Muscle of leg (tissue), 11 donors: ENCODE measurements around the gene INTS7. TPM values are rescaled to one million over a fixed set of nuclear protein-coding genes. Genes with fewer than 3 reads are reported as not detected.
"Not testable (repeated sequence)": the region's sequence is repeated elsewhere in the genome, so short reads cannot be mapped to it uniquely, and the experiment has no call there.

Source experiments
- DNase-seq: peaks from one replicate; pipeline ENCODE4 v3.0.0; 2013
- H3K27ac ChIP-seq: one replicate; pipeline ENCODE4 v1.5.1; 2013; ENCODE audit warnings: mild to moderate bottlenecking, low read length, control low read depth
- H3K27me3 ChIP-seq: one replicate; pipeline ENCODE4 v1.6.1; 2013; ENCODE audit warnings: low read length; ENCODE audit not compliant: control insufficient read depth, insufficient read depth
- H3K36me3 ChIP-seq: one replicate; pipeline ENCODE4 v1.6.1; 2013; ENCODE audit warnings: low read length; ENCODE audit not compliant: control insufficient read depth, insufficient read depth
- H3K4me1 ChIP-seq: one replicate; pipeline ENCODE4 v1.6.1; 2013; ENCODE audit warnings: low read length; ENCODE audit not compliant: control insufficient read depth, insufficient read depth
- H3K4me3 ChIP-seq: one replicate; pipeline ENCODE4 v1.5.1; 2013; ENCODE audit warnings: low read length, control low read depth
- H3K9me3 ChIP-seq: replicated peaks from 2 replicates; pipeline ENCODE4 v1.6.1; 2013; ENCODE audit warnings: low read depth, low read length; ENCODE audit not compliant: control insufficient read depth
- WGBS: methylation state at CpG from one replicate; pipeline ENCODE4 v1.1.5; 2013; ENCODE audit warnings: missing lambda C conversion rate; ENCODE audit not compliant: insufficient coverage; 5-methylcytosine and 5-hydroxymethylcytosine counted together
- polyA plus RNA-seq, 8 donors: library from polyadenylated mRNA; unstranded; fragments of 120-200 nt; gene quantifications; one replicate each; pipeline versions ENCODE4 v1.2.1 to v1.2.3, GENCODE V29; 2013; ENCODE audit warnings: inconsistent platforms in 1 of 8, low replicate concordance in 1 of 8; ENCODE audit not compliant: insufficient read length in 8 of 8, insufficient read depth in 1 of 8
- total RNA-seq: library from RNA; stranded (reverse); fragments of 120-200 nt; gene quantifications from one replicate; pipeline ENCODE4 v1.2.4, GENCODE V29; 2013

Gene INTS7
- total and polyA plus RNA-seq, 9 donors, result 11.3 to 13.9 (median 12.5) TPM

DNA sequence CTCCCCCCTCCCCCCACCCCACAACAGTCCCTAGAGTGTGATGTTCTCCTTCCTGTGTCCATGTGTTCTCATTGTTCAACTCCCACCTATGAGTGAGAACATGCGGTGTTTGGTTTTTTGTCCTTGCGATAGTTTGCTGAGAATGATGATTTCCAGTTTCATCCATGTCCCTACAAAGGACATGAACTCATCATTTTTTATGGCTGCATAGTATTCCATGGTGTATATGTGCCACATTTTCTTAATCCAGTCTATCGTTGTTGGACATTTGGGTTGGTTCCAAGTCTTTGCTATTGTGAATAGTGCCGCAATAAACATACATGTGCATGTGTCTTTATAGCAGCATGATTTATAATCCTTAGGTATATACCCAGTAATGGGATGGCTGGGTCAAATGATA, 81.8 kb downstream of the INTS7 start:
- no CpG with 5 or more reads among the region's 4 CpGs for WGBS
- not testable (repeated sequence) for H3K4me3 ChIP-seq, H3K27me3 ChIP-seq, H3K36me3 ChIP-seq, H3K9me3 ChIP-seq, H3K27ac ChIP-seq, DNase-seq, H3K4me1 ChIP-seq

DNA sequence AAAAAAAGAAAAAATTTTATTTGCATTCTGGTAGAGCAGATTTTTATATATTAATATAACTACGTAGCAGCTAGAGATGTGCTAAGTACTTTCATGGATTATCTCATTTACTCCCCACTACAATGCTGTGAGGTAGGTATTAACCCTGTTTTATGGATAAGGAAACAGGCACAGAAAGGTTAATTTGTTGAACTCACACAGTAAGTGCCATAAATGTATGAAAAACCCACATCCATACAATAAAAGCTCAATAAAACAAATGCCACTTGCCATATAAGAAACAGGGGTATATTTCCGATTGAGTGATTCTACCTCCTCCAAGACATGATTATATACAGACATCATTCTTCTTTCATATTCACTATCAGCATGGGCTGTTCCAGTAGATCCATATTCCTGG, 83.1 kb downstream of the INTS7 start:
- Histone ChIP-seq H3K27me3 (no peaks in the 10 kb centered on the region), H3K36me3 (peaks cover 6% of the 10 kb centered on the region), H3K4me3 (no peak overlapping the region), H3K27ac (no peak overlapping the region), H3K9me3 (no peaks in the 10 kb centered on the region), H3K4me1 (no peaks in the 10 kb centered on the region)
- DNase-seq, result no peak
- WGBS, result 100% methylated on average over 1 of the region's 2 CpGs

DNA sequence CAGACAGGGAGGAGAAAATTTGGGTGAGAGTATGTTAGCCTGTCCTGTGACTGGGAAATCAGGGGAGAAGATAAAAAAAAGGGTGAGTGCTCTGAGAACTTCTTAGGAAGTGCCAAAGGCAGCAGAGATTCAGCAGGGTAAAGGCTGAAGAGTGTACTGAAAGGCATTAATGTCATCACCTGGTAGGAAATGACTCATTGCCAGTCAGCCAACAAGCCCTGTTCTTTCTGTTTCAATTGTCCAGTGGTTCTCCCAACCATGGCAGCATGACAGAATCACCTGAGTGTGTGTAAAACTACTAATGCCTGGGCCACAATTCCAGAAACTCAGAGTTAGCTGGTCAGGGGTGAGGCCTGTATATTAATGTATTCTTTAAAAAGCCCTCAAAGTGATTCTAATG, 83.5 kb downstream of the INTS7 start:
- Histone ChIP-seq H3K9me3 (no peaks in the 10 kb centered on the region), H3K4me3 (no peak overlapping the region), H3K27ac (no peak overlapping the region), H3K27me3 (no peaks in the 10 kb centered on the region), H3K4me1 (no peaks in the 10 kb centered on the region), H3K36me3 (peaks cover 6% of the 10 kb centered on the region)
- DNase-seq, result no peak

DNA sequence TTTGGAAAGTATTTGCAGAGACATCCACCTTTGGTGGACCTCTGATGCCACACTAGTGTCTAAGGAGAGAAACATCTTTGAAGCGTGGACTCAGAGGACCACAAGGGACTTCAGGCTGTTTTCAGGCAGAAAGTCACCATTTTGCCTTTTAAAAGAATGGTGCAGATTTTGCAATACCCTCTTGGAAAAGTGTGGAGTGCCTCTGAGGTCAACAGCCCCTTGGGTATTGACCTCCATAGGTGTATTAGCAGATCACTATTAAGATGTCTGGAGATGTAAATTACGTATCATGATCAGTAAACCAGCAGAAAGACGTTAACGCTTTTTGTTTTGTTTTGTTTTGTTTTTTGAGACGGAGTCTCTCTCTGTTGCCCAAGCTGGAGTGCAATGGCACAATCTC, 87.0 kb downstream of the INTS7 start:
- H3K27me3 ChIP-seq, result no peaks in the 10 kb centered on the region
- WGBS, result 98% methylated on average over 5 of the region's 5 CpGs
- no peaks in the 10 kb centered on the region for H3K9me3 ChIP-seq
- H3K36me3 ChIP-seq, result peaks cover 11% of the 10 kb centered on the region
- H3K4me1 ChIP-seq, result no peaks in the 10 kb centered on the region
- no peak for DNase-seq
- H3K27ac ChIP-seq, result no peak overlapping the region
- H3K4me3 ChIP-seq, result no peak overlapping the region

DNA sequence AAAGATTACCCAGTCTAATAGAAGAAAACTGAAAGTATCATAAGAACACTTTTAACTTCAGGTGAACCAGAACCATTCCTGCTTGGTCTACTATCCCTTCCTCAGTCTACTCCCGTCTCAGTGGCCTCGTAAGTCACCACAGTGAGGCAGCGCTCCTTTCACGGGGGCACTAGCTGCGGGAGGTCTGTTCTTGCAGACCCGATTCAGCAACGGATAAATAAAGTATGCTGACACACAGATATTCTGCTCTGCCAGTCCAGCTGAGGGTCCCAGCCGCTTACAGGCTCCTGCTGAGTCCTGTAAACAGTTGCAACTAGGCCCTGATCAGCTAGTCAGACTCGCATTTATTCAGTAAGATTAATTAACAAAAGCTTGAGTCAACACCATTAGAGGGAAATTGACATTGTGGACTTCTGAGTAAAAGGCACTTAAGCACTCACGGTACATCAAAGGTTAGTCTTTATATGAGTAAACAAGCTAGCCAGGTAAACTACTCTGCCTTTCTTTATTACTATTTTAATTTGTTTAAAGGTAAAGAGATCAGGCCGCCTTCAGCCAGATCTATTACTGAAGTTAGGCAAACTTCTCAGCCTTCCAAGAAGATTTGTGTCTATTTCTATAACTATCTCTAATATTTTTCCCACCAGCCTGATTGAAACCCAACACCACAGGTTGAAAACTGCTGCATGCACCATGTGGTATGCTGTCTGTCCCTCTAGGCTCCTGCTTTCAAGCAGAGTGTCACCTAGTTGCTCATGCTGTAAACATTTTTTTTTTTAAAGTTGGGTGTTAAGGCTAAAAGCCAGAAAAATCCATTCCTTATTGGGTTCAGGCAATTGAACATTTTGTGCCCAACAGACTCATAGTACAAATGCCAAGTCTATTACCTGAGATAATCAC, 87.7 kb downstream of the INTS7 start:
- Histone ChIP-seq H3K4me1 (no peaks in the 10 kb centered on the region), H3K4me3 (no peak overlapping the region), H3K27ac (no peak overlapping the region), H3K9me3 (no peaks in the 10 kb centered on the region), H3K27me3 (no peaks in the 10 kb centered on the region), H3K36me3 (peaks cover 11% of the 10 kb centered on the region)
- no peak for DNase-seq
- WGBS, result 44% methylated on average over 8 of the region's 11 CpGs

DNA sequence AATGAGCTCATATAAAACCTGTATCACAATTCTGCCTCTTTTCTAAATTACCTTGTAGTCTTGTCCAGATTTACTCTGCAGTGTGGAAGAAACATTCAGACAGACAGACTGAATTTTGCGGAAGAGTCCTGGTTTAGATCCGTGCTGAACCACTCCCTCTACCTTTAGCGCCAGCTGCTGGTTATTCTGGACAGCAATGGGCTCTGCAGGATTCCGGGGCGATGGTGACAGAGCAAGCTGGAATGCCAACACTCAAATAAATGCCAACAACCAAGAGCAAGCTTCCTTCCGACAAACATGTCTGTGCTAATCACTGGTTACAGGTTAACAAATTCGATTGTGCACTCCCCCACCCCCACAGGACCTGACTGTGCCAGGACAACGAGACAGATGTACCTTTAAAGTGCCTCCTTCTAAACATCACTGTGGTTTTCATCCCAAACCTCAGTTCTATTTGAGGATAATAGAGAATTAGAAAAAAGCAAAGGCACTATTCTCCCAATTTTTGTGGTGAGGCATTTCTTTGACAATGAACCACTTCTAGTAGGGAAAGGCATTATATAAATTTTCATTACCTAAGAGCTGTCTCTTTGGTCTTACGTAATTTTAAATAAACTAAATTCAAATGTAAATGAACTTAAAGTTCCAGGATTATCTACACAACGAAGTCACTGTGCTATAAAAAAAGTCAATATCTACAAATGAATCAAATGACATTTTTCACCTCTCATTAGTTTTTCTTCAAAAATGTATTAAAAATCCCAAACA, 90.4 kb downstream of the INTS7 start:
- H3K27ac ChIP-seq, result no peak overlapping the region
- peaks cover 10% of the 10 kb centered on the region for H3K36me3 ChIP-seq
- H3K4me3 ChIP-seq, result no peak overlapping the region
- no peaks in the 10 kb centered on the region for H3K4me1 ChIP-seq
- H3K9me3 ChIP-seq, result no peaks in the 10 kb centered on the region
- H3K27me3 ChIP-seq, result no peaks in the 10 kb centered on the region
- WGBS, result 66% methylated on average over 5 of the region's 10 CpGs
- DNase-seq, result peak; percentile 31

DNA sequence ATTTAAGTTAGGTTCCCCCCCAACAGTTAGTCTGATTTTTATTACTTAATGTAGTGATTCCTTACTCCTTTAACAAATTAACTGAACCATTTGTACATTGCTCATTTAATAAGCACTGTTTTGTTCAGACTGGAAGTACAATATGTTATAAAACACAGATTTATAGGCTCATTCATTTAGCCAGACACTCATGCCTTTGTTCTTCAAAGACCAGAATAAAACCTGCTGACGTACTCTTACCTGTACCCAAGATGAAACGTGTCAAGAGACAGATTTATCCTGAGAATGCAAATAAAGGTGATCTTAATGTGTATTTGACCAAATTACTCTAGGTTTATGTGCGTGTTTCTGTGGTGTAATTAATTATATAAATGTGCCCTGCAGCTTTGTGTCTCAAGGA, 92.8 kb downstream of the INTS7 start:
- H3K9me3 ChIP-seq, result no peaks in the 10 kb centered on the region
- no peak overlapping the region for H3K27ac ChIP-seq
- no peak for DNase-seq
- no peaks in the 10 kb centered on the region for H3K27me3 ChIP-seq
- peaks cover 9% of the 10 kb centered on the region for H3K36me3 ChIP-seq
- no peaks in the 10 kb centered on the region for H3K4me1 ChIP-seq
- WGBS, result 80% methylated on average over 1 of the region's 3 CpGs
- no peak overlapping the region for H3K4me3 ChIP-seq

DNA sequence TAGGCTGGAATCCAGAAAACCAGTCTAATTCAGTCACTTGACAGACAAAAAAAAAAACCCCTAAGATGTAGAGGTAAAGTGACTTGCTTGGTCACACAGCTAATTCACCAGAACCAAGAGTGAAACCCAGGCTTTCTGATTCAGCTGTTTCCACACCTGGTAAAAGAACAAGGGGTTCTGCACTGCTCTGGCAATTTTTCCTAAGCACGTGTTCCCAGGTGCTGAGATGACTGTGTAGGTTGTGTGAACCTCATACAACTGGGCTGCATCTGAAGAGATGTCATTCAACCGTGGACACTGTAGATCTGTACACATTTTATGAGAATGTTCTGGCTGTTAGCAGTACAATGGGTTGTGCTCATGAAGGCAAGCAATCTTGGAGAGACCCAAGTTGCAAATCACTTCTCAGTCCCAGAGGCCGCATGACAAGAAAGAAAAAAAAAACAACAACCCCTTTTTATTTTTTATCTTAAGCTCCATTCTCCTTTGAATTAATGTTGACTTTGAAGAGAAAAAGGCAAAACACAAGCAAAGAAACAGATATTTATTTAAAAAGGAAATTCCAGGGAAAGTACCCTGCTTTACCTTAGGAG, 95.4 kb downstream of the INTS7 start:
- Histone ChIP-seq H3K4me3 (no peak overlapping the region), H3K9me3 (no peaks in the 10 kb centered on the region), H3K36me3 (peaks cover 9% of the 10 kb centered on the region), H3K4me1 (no peaks in the 10 kb centered on the region), H3K27me3 (no peaks in the 10 kb centered on the region), H3K27ac (no peak overlapping the region)
- WGBS, result 80% methylated on average over 2 of the region's 3 CpGs
- no peak for DNase-seq

DNA sequence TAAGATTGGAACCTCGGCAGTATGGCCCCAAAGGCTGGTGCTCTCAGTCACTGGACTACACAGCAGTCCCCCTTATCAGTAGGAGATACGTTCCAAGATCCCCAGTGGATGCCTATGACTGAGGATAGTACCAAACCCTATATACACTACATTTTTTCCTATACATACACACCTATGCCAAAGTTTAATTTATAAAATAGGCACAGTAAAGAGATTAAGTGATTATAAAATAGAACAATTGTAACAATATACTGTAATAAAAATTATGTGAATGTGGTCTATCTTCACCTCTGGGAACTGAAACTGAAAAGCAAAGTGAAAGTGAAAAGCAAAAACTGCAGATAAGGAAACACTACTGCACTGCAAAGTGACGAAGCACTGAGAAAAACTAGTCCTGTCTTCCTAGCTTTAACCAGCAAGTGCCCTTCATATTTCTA, 96.8 kb downstream of the INTS7 start:
- H3K4me3 ChIP-seq, result no peak overlapping the region

DNA sequence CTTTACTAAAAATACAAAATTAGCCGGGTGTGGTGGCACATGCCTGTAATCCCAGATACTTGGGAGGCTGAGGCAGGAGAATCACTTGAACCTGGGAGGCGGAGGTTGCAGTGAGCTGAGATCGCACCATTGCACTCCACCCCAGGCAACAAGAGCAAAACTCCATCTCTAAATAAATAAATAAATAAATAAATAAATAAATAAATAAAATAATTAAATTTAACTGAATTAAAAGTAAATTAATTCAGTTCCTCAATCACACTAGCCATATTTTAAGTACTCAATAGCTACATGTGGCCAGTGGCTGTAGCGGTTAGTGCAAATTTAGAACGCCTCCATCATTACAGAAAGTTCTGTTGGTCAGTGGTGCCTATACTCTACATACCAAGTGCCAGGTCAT, 97.9 kb downstream of the INTS7 start:
- not testable (repeated sequence) for H3K27me3 ChIP-seq, H3K4me1 ChIP-seq, H3K9me3 ChIP-seq, H3K27ac ChIP-seq, H3K36me3 ChIP-seq, DNase-seq, H3K4me3 ChIP-seq
- WGBS, result no CpG with 5 or more reads among the region's 5 CpGs

More for the DNA sequence above, 96.8 kb downstream of the INTS7 start:
- WGBS, result 100% methylated on average over 1 of the region's 3 CpGs
- no peak for DNase-seq
- peaks cover 5% of the 10 kb centered on the region for H3K36me3 ChIP-seq
- no peaks in the 10 kb centered on the region for H3K27me3 ChIP-seq
- no peaks in the 10 kb centered on the region for H3K9me3 ChIP-seq
- no peak overlapping the region for H3K27ac ChIP-seq
- H3K4me1 ChIP-seq, result no peaks in the 10 kb centered on the region
